Spleen (tissue), 7 donors: Measurements from ENCODE around the gene CRYL1.

Experiments used
- CTCF ChIP-seq, 11 experiments: fragments of 200-600 bp in 7 of 11; fragments of 450-650 bp in 4 of 11; sonication (generic) in 4 of 11; IDR thresholded peaks in 8 of 11; conservative IDR thresholded peaks in 3 of 11; 1 replicate in 7 of 11; 2 replicates in 4 of 11; pipeline versions ENCODE4 v1.4.0 to v1.8.0; 2016 to 2021; ENCODE audit warnings: antibody characterized with exemption in 11 of 11, inconsistent platforms in 4 of 11, mild to moderate bottlenecking in 1 of 11
- POLR2A ChIP-seq, 3 donors: fragments of 450-650 bp; IDR thresholded peaks; one replicate each; pipeline ENCODE4 v1.5.1; 2017; ENCODE audit warnings: antibody characterized with exemption in 3 of 3, mild to moderate bottlenecking in 1 of 3
- POLR2AphosphoS5 ChIP-seq, 3 donors: sonication (generic); formaldehyde crosslinking; IDR thresholded peaks; one replicate each; pipeline ENCODE4 v1.5.1; 2017; ENCODE audit warnings: antibody characterized with exemption in 3 of 3
- donor health status: DM: no; HTN: no; CAD: no; lungs with moderate emphysema.
- donor health status: DM: no; HTN: no; CAD: no.
- donor health status: DM: no; HTN: no; CAD: no.

- TF ChIP-seq CTCF (IDR thresholded peaks at IDR 0.05 in 8 of 11, conservative IDR thresholded peaks at IDR 0.05 in 3 of 11) (no peak), POLR2AphosphoS5 (IDR thresholded peaks at IDR 0.05) (no peak), POLR2A (IDR thresholded peaks at IDR 0.05) (no peak)
Observed at GRCh38 chr13:20391597-20392452, 133.8 kb downstream of the CRYL1 start.
